Aorta (tissue), 5 donors: ENCODE data around the gene FGD3. TPM values are rescaled to one million over a fixed set of nuclear protein-coding genes. Genes with fewer than 3 reads are reported as not detected.
"Not testable (repeated sequence)": the region's sequence is repeated elsewhere in the genome, so short reads cannot be mapped to it uniquely, and the experiment has no call there.

Source experiments
- ATAC-seq: fragments of 200-7000 bp; cut with Tn5 transposase; one replicate; pipeline ENCODE4 v1.9.1; 2022; ENCODE audit warnings: moderate library complexity; ENCODE audit not compliant: low FRiP score
- DNase-seq, 2 donors: peaks; one replicate each; pipeline ENCODE4 v3.0.0-alpha.2; 2020
- H3K27ac ChIP-seq, 2 donors: one replicate each; pipeline ENCODE4 v1.5.1; 2013; ENCODE audit warnings: low read length in 2 of 2, mild to moderate bottlenecking in 2 of 2, moderate library complexity in 2 of 2, control low read depth in 1 of 2, inconsistent platforms in 1 of 2, low read depth in 1 of 2
- H3K27me3 ChIP-seq, 2 donors: one replicate each; pipeline ENCODE4 v1.6.1; 2013; ENCODE audit warnings: control low read depth in 1 of 2, low read length in 1 of 2, mild to moderate bottlenecking in 1 of 2, moderate library complexity in 1 of 2; ENCODE audit not compliant: insufficient read depth in 2 of 2, control insufficient read depth in 1 of 2
- H3K36me3 ChIP-seq, 2 donors: one replicate each; pipeline ENCODE4 v1.6.1; 2013; ENCODE audit warnings: control low read depth in 1 of 2, low read length in 1 of 2, mild to moderate bottlenecking in 1 of 2; ENCODE audit not compliant: insufficient read depth in 2 of 2, control insufficient read depth in 1 of 2
- H3K4me1 ChIP-seq, 2 donors: one replicate each; pipeline ENCODE4 v1.6.1; 2013; ENCODE audit warnings: low read length in 2 of 2, control low read depth in 1 of 2, mild to moderate bottlenecking in 1 of 2, moderate library complexity in 1 of 2; ENCODE audit not compliant: insufficient read depth in 2 of 2, control insufficient read depth in 1 of 2
- H3K4me3 ChIP-seq, 2 donors: one replicate each; pipeline ENCODE4 v1.5.1; 2013; ENCODE audit warnings: low read length in 2 of 2, control low read depth in 1 of 2, mild to moderate bottlenecking in 1 of 2
- H3K9me3 ChIP-seq: one replicate; pipeline ENCODE4 v1.6.1; 2013; ENCODE audit warnings: mild to moderate bottlenecking, low read length; ENCODE audit not compliant: control insufficient read depth
- WGBS, 2 donors: extraction: QIAGEN DNeasy Blood & Tissue Kit; methylation state at CpG; one replicate each; pipeline ENCODE4 v1.1.7; 2013; 5-methylcytosine and 5-hydroxymethylcytosine counted together
- intact Hi-C, 2 donors: fragments of 100-400 bp; cut with DNase I; formaldehyde crosslinking; loops; one replicate each; pipeline versions ENCODE4 v1.14.2 to v1.15.0; 2022
- long read RNA-seq, 2 donors: library from polyadenylated mRNA; unstranded; transcript quantifications; one replicate each; pipeline ENCODE4 v2.0.0, GENCODE V29; 2020 to 2021
- polyA plus RNA-seq, 2 donors: library from polyadenylated mRNA; stranded (reverse); fragments of 200-250 nt; gene quantifications; one replicate each; pipeline ENCODE4 v1.2.3, GENCODE V29; 2013
- total RNA-seq, 2 donors: library from RNA; stranded (reverse); fragmentation: NEBNext Ultra II Directional; extraction: Animal tissue kit (Norgen Biotek cat#: 25700); gene quantifications; one replicate each; pipeline ENCODE4 v1.2.1, GENCODE V29; 2021
- donor health status: healthy with polysubstance abuse.
- donor health status: Bipolar disorder and iron deficiency.
- donor health status: DM: no; HTN: no; CAD: no.
- donor health status: DM: no; HTN: no; CAD: no.
- donor health status: DM: yes; HTN: yes; CAD: no.

The FGD3 gene, protein sequence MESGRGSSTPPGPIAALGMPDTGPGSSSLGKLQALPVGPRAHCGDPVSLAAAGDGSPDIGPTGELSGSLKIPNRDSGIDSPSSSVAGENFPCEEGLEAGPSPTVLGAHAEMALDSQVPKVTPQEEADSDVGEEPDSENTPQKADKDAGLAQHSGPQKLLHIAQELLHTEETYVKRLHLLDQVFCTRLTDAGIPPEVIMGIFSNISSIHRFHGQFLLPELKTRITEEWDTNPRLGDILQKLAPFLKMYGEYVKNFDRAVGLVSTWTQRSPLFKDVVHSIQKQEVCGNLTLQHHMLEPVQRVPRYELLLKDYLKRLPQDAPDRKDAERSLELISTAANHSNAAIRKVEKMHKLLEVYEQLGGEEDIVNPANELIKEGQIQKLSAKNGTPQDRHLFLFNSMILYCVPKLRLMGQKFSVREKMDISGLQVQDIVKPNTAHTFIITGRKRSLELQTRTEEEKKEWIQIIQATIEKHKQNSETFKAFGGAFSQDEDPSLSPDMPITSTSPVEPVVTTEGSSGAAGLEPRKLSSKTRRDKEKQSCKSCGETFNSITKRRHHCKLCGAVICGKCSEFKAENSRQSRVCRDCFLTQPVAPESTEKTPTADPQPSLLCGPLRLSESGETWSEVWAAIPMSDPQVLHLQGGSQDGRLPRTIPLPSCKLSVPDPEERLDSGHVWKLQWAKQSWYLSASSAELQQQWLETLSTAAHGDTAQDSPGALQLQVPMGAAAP
- total RNA-seq (10 to 100 TPM in 1 of 2 donors, 1 to 10 TPM in 1; 8.6 to 13.4 TPM), polyA plus RNA-seq (1 to 10 TPM in 1 of 2 donors, under 1 TPM in 1; 0.69 to 3.0 TPM)
- long read RNA-seq, donor 1, transcript FGD3-205 (18 exons, 3,057 nt) = major isoform, 7 of 16 reads
- long read RNA-seq, donor 1, partial matches to known transcripts = 5 of 16 reads
- long read RNA-seq, donor 1, other reads (novel, unspliced or antisense) = 4 of 16 reads
- long read RNA-seq, donor 2, partial matches to known transcripts = 0 of 6 reads
- long read RNA-seq, donor 2, other reads (novel, unspliced or antisense) = 4 of 6 reads

DNA sequence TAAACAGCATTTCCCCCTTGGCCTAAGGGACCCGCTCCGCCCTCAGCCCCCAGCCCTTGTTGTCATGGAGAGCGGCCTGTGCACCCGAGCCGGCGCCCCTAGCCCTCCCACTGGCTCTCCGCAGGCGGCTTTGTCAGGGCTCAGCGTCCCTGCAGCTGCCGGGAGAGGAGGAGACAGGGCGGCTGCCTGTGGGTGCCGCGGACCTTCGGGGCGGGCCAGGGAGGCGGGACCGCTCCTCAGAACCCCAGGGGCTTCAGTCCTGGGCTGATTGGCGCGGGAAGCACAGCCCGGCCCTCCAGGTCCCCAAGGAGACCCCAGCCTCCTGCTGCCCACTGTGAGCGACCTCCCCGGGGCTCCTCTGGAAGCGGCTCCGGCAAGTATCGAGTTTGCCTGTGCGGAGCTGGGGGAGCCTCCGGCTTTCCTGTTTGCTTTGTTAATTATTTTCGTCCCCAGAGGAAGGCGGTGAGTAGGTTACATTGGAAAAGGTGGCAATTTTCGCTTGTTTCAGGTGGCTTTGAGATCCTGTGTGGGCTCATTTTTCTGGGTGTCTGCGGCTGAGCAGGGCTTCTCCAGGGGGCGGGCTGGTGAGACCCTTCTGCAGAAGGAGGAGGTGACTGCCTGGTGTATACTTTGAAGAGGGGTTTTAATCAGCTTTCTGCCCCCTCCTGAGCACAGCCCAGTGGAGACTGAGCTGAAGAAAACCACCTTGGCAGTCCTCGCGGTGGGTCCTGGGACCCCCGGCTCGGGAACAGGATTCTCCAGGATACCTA, at the start of gene FGD3:
FGD3 (plus strand) TSS at position 256 of the 770 bp plus-strand sequence. CDS start 28,734 bp downstream, outside the sequence.
- H3K27ac ChIP-seq = no peak within 1 kb of the TSS
- peak; percentile 47 for ATAC-seq
- H3K27me3 ChIP-seq = no peaks in the 10 kb centered on the region
- no peaks in the 10 kb centered on the region for H3K4me1 ChIP-seq
- DNase-seq = peak in 1 of 2 donors; percentile 78
- H3K9me3 ChIP-seq = no peaks in the 10 kb centered on the region
- intact Hi-C loops = no loop called here
- 3 to 4% methylated on average over 29 to 36 of the region's 36 CpGs for WGBS, 2 donors
- no peak within 1 kb of the TSS for H3K4me3 ChIP-seq
- no peaks in the 10 kb centered on the region for H3K36me3 ChIP-seq

DNA sequence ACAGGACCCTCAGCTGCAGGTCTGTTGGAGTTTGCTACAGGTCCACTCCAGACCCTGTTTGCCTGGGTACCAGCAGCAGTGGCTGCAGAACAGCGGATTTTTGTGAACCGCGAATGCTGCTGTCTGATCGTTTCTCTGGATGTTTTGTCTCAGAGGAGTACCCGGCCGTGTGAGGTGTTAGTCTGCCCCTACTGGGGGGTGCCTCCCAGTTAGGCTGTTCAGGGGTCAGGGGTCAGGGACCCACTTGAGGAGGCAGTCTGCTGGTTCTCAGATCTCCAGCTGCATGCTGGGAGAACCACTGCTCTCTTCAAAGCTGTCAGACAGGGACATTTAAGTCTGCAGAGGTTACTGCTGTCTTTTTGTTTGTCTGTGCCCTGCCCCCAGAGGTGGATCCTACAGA, 42.2 kb upstream of the FGD3 start:
- H3K4me1 ChIP-seq, DNase-seq, intact Hi-C loops, H3K27ac ChIP-seq, H3K4me3 ChIP-seq, ATAC-seq, H3K27me3 ChIP-seq, H3K36me3 ChIP-seq, H3K9me3 ChIP-seq: not testable (repeated sequence)
- 62 to 75% methylated on average over 4 to 6 of the region's 6 CpGs for WGBS, 2 donors

DNA sequence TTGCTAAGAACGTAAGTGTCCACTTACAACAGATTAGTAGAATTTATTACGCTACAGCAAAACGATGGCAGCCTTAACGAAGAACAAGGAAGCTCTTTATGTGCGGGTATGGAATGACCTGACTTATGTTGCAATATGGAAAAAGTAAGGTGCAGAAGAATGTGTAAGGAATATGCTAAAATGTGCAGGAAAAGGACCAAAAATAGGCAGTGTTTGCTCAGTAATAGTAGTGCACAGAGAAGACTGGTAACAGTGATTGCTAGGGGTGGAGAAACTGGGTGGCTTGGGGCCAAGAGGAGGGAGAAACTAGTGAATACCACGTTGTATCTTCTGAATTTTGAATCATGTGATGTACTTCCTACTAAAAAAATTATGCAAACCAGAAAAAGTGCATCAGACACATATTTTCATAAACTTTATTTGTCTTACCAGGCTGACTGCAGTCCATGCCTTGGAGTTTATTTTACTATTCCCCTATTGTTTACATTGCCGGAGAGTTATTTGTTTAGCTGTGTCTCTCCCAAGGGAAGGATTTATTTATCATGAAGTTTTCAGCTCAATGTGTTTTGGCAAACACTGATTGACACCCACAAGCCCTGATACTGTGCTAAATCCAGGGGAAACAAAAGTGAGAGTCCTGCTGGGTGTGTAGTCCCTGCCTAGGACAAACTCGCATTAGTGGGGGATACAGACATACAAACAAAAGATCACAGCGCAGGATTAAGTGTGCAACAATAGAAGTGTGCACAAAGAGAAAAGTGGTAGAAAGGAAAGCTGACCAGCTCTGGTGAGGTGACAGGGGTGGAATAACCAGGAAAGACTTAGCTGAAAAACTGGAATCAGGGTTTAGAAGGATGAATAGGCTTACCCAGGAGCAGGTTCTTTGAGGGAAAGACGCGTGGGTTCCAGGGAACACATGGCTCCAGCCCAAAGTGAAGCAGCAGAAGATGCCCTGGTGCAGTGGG, 35.5 kb upstream of the FGD3 start:
- Histone ChIP-seq H3K4me1 (no peaks in the 10 kb centered on the region), H3K36me3 (no peaks in the 10 kb centered on the region), H3K4me3 (no peak overlapping the region), H3K9me3 (no peaks in the 10 kb centered on the region), H3K27me3 (no peaks in the 10 kb centered on the region), H3K27ac (no peak overlapping the region)
- intact Hi-C loops = no loop called here
- ATAC-seq = no peak
- WGBS, 2 donors = 30 to 31% methylated on average over 11 of the region's 11 CpGs
- DNase-seq = peak in 1 of 2 donors; percentile 62

DNA sequence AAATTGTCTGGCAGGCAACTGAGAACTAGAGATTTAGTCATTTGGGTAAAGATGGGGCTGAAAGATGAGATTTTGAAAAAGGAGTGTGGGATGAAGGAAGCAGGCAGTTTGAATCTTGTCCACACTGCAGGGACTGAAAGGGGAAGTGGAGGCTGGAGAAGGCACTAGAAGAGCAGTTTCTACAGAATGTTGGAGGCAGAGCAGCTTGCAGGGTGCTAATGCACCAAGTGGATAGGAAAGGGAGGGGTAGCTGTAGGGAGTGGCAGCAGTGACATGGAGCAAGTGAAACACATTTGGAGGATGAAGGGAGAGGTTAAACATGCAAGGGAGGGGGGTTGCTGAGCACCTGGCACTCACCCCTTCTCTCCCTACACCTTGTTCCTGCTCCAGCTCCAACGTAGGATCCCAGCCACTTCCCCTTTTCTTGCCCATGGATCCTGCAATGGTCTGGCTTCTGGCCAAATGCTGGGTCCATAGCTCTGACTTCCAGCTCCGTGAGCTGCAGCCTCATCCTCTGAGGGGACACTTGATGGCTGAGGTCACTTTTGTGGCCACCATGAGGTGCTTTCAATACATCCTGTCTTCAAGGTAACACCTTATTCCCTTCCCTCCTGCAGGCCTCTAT, 30.0 kb upstream of the FGD3 start:
- DNase-seq (no peak), ATAC-seq (no peak)
- no peak overlapping the region for H3K4me3 ChIP-seq
- H3K27me3 ChIP-seq = no peaks in the 10 kb centered on the region
- H3K27ac ChIP-seq = no peak overlapping the region
- intact Hi-C loops = no loop called here
- no peaks in the 10 kb centered on the region for H3K9me3 ChIP-seq
- 39 to 43% methylated on average over 2 of the region's 2 CpGs for WGBS, 2 donors
- H3K36me3 ChIP-seq = no peaks in the 10 kb centered on the region
- H3K4me1 ChIP-seq = no peaks in the 10 kb centered on the region

DNA sequence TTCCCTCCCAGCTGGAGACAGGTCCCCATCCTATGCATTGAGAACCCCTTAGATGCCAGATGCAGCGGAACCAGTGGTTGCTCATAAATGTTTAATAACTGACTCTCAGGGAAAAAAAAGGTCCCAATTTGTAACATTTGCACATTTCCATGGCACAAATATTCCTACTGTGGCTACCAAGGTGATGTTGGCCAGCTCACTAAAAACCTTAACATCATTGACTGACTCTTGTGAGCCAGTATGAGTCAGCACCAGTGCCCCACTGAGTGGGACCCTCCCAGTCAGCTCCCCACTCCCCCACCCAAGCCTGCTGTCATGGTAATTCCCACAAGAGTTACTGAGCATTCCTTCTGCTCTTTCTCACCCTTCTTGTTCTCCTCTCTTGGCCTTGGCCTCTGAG, 26.9 kb upstream of the FGD3 start:
- H3K9me3 ChIP-seq = no peaks in the 10 kb centered on the region
- no peaks in the 10 kb centered on the region for H3K27me3 ChIP-seq
- intact Hi-C loops = no loop called here
- H3K27ac ChIP-seq = no peak overlapping the region
- H3K36me3 ChIP-seq = no peaks in the 10 kb centered on the region
- no peak overlapping the region for H3K4me3 ChIP-seq
- ATAC-seq = no peak
- DNase-seq = no peak
- 96 to 100% methylated on average over 1 of the region's 1 CpG for WGBS, 2 donors
- H3K4me1 ChIP-seq = no peaks in the 10 kb centered on the region

DNA sequence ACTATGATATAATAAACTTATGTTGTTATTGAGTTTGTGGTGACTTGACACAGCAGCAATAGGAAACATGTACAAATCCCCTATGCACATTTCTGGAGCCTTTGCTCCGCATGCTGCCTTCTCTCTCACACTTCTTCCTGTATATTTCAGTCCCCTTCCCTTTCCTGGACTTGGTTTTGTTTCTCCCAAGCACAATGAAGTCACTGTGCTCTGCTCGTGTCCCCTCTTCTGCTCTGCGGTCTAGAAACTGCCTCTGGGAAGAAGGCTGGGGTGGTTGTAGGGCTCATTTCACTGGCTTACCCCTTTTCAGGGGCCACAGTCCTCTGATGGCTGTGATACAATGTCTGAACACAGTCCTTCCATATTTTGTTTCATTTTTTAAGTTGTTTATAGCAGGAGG, 15.7 kb upstream of the FGD3 start:
- ATAC-seq (no peak), DNase-seq (no peak)
- no peak overlapping the region for H3K4me3 ChIP-seq
- H3K9me3 ChIP-seq = peaks cover 2% of the 10 kb centered on the region
- 55 to 67% methylated on average over 3 of the region's 3 CpGs for WGBS, 2 donors
- no peak overlapping the region for H3K27ac ChIP-seq
- H3K36me3 ChIP-seq = no peaks in the 10 kb centered on the region
- intact Hi-C loops = no loop called here
- H3K27me3 ChIP-seq = peaks cover 0 to 1% of the 10 kb centered on the region in 2 donors
- no peaks in the 10 kb centered on the region for H3K4me1 ChIP-seq

DNA sequence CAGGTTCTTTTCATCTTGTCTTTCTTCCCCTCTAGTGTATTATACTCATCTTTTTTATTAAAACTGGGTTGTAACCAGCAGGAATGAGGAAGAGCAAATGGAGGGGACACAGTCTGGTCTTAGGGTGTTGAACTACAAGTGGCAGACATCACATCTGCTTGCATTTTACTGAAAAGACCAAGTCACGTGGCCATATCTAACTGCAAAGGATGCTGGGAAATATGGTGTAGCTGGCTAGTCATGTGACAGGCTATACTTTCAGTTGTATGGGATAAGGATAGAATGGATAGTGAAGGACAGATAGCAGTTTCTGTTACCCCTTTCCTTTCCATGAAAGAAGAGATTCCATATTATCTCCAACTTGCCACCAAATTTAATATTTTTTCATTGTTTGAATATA, 13.0 kb upstream of the FGD3 start:
- WGBS, 2 donors = 66 to 70% methylated on average over 1 of the region's 1 CpG
- ATAC-seq (no peak), DNase-seq (no peak)

More for the DNA sequence above, 13.0 kb upstream of the FGD3 start:
- no peaks in the 10 kb centered on the region for H3K36me3 ChIP-seq
- H3K27ac ChIP-seq = no peak overlapping the region
- intact Hi-C loops = no loop called here
- H3K27me3 ChIP-seq = no peaks in the 10 kb centered on the region
- H3K4me3 ChIP-seq = no peak overlapping the region
- H3K4me1 ChIP-seq = no peaks in the 10 kb centered on the region
- no peaks in the 10 kb centered on the region for H3K9me3 ChIP-seq
